AG09309 (cell line): ENCODE measurements around the gene PDYN.

Source experiments
- DNase-seq: peaks from one replicate; pipeline ENCODE4 v3.0.0-alpha.2; 2010; ENCODE audit warnings: low read depth
- H3K4me3 ChIP-seq: 2 replicates; pipeline ENCODE4 v1.5.1; 2011; ENCODE audit warnings: mild to moderate bottlenecking, low read depth, low read length, moderate library complexity; ENCODE audit not compliant: control insufficient read depth
- TF ChIP-seq, protein P1 (sequence below): IDR thresholded peaks from 2 replicates; pipeline ENCODE4 v1.5.1; 2011; ENCODE audit warnings: mild to moderate bottlenecking, low read depth, low read length, inconsistent platforms; ENCODE audit not compliant: insufficient read depth, control insufficient read depth; ENCODE audit errors: missing control alignments

The PDYN gene

DNA sequence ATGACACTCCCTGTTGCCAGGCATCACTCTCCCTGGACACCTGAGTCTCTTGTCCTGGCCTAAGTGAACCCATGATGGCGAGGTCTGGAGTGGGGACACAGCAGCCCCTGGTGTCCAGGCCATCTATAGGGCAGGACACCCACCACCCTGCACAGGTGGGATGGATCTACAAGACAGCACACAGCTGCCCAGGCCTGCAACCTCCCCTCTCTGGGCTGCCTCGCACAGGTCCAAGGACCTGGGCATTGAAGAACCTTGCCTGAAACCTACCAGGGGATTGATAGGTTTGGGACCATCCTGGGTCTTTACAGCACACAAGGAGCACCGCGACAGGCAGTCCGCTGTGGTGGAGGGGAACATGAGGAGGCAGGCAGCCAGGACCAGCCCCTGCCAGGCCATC lies 11.2 kb downstream of the PDYN start:
- DNase-seq = no peak
- H3K4me3 ChIP-seq = no peak overlapping the region
- TF ChIP-seq, protein P1, sequence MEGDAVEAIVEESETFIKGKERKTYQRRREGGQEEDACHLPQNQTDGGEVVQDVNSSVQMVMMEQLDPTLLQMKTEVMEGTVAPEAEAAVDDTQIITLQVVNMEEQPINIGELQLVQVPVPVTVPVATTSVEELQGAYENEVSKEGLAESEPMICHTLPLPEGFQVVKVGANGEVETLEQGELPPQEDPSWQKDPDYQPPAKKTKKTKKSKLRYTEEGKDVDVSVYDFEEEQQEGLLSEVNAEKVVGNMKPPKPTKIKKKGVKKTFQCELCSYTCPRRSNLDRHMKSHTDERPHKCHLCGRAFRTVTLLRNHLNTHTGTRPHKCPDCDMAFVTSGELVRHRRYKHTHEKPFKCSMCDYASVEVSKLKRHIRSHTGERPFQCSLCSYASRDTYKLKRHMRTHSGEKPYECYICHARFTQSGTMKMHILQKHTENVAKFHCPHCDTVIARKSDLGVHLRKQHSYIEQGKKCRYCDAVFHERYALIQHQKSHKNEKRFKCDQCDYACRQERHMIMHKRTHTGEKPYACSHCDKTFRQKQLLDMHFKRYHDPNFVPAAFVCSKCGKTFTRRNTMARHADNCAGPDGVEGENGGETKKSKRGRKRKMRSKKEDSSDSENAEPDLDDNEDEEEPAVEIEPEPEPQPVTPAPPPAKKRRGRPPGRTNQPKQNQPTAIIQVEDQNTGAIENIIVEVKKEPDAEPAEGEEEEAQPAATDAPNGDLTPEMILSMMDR = no peak

DNA sequence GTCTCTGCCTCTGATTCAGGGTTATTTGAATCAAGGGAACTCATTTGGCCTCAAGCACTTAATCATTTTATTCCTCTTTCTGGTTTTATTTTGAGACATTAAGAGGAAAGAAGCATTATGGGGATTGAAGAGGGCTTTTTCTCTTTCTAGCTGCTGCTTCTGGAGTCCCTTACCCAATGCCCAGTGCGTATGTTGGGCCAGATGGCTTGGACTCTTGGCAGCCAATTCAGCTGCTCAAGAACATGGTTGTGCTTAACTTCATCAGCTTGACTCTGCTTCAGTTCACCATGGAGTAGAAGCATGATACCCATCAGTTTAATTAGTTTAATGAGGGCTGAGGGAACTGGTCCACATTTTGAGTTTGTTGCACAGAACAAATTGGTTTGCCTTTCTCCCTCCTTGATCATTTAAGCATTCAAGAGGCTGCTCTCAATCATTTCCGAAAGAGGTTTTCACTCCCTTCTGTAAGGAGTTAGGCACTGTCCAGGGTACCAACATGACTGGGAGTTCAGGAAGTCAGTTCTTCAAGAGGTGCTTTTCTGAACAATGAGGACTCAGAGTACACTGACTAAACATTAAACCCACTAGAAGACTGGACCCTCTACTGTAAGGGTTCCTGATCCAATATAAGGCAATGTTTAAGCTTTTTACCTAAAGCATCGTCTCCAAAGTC lies 14.6 kb downstream of the PDYN start:
- TF ChIP-seq, protein P1 = no peak
- no peak overlapping the region for H3K4me3 ChIP-seq
- DNase-seq = no peak

DNA sequence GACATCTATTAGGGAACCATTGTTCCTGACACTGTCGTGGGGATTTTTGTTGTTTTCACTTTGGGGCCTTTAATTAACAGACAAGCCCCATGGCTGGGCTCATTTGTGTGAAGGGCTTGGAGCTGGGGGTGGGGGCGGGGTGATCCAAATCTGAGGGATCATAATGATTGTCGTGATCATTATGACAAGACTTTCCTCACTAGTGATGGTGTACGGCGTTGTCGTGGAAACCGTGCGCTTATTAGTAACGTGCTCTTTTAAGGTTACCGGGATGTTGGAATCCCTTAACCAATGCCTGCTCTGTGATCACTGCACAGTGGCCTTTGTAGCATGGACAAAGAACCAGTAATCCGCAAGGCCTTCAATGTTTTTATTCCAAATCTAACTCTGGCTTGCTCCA lies 18.6 kb downstream of the PDYN start:
- TF ChIP-seq, protein P1 = no peak
- no peak overlapping the region for H3K4me3 ChIP-seq
- DNase-seq = no peak

DNA sequence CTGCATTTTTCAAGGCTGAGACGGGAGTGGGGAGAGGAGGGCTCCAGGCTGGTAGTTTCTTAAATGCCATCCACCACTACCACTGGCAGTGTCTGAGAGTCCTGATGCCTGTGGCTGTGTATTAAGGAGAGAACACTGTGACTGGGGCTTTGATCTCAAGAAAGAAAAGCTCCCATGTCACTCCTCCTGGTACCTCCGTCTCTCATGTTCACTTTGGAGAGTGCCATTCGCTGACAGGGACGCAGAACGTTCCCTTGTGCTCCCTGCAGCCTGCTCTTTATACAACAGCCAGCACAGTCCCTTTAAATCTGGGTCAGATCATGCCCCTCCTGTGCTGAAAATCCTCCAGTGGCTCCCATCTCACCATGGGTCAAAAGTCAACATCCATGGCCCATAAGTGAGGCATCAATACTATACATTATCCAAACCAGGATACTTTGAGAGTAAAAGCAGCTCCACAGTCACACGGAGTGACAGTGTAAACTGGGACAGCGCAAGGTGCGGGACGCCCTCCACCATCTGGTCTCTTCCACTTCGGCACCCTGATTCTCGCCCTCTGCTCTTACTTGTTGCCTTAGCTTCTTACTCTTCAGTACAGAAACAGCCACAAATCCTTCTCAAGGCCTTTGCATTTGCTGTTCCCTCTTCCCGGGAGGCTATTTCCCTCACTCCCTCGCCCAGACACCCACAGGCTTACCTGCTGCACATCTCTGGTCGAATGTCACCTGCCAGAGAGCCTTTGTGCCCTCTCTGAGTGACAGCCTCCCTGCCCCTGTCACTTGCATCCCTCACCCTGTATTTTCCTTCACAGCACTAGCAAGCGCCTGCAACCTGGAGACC lies 20.0 kb downstream of the PDYN start:
- TF ChIP-seq, protein P1 = no peak
- DNase-seq = no peak
- no peak overlapping the region for H3K4me3 ChIP-seq

DNA sequence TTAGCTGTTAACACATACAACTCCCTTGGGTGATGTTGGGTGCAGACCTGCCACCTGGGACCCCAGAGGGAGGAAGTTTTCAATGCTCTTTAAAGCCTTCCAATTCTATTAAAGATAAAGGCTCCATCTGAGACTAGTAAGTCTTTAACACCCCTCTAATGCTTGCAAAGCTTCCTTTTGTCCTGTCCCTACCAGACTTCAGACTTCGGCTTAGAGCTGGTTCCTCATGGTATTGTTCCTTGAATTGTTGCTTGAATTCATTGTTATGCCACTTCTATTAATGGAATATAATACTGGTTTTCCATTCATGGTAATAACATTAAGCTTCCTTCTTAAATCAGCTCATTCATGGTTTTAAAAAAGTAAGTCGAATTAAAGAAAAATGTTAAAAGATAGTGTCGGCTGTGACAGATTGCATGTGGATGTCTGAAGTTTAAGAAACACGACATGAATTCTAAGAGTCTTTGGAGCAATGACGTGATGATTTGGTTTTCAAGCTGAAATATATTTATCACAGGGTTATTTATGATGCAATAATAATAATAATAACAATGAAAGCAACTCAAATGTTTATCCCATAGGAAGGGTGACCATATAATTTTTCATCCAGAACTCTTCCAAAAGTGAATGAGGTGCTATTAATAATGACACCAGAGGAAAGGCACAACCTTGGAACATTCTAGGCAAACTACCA lies 21.8 kb downstream of the PDYN start:
- no peak for DNase-seq
- TF ChIP-seq, protein P1 = no peak

DNA sequence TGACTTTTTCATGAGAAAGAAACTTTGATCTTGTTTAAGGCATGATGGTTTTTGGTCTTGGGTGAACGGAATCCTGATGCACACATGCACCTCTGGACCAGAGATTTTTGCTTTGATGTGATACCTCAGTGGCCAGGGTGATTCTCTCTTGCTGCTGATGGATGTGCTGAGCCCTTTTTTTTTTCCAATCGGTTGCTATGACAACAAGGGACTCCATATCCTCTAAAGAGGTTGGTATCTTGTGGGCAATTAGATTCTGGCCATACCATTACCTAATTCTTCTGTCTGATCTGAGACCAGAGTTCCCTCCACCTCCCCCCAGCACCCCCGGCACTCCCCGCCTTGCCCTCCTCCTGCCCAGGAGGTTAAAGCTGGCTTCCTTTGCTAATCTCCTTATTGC lies 24.9 kb downstream of the PDYN start:
- TF ChIP-seq, protein P1 = no peak
- no peak for DNase-seq
- no peak overlapping the region for H3K4me3 ChIP-seq

More for the DNA sequence above, 21.8 kb downstream of the PDYN start:
- no peak overlapping the region for H3K4me3 ChIP-seq
